ENCODE results near the gene CNNM4.
"Not testable (repeated sequence)": the region's sequence is repeated elsewhere in the genome, so short reads cannot be mapped to it uniquely, and the experiment has no call there.

The CNNM4 gene

GRCh38 chr2:96795076-96795475 is 34.4 kb downstream of the CNNM4 start:
- no peak for ATAC-seq

GRCh38 chr2:96796497-96796896 is 35.8 kb downstream of the CNNM4 start:
- ATAC-seq, result not testable (repeated sequence)

- ATAC-seq, result no peak
These were observed 36.4 kb downstream of the CNNM4 start for GRCh38 chr2:96797066-96797625.

GRCh38 chr2:96798733-96799622 is 38.3 kb downstream of the CNNM4 start:
- no peak for ATAC-seq

GRCh38 chr2:96799623-96799935 is 38.9 kb downstream of the CNNM4 start:
- ATAC-seq, result no peak

GRCh38 chr2:96800061-96801004 is 39.6 kb downstream of the CNNM4 start:
- ATAC-seq, result peak; percentile 10 to 11

GRCh38 chr2:96801005-96801785 is 40.5 kb downstream of the CNNM4 start:
- ATAC-seq, result peak; percentile 88 to 92

- ATAC-seq, result peak; percentile 59 to 64
These were observed 41.3 kb downstream of the CNNM4 start for GRCh38 chr2:96801786-96802595.

GRCh38 chr2:96802721-96803120 is 42.0 kb downstream of the CNNM4 start:
- no peak for ATAC-seq

- ATAC-seq, result no peak
These were observed 44.3 kb downstream of the CNNM4 start for GRCh38 chr2:96804986-96805385.

GRCh38 chr2:96805946-96806345 is 45.2 kb downstream of the CNNM4 start:
- ATAC-seq, result not testable (repeated sequence)

GRCh38 chr2:96806468-96807126 is 45.9 kb downstream of the CNNM4 start:
- peak; percentile 51 to 59 for ATAC-seq

- no peak for ATAC-seq
These were observed 46.4 kb downstream of the CNNM4 start for GRCh38 chr2:96807127-96807471.

GRCh38 chr2:96808176-96808837 is 47.6 kb downstream of the CNNM4 start:
- no peak for ATAC-seq

- no peak for ATAC-seq
These were observed 48.6 kb downstream of the CNNM4 start for GRCh38 chr2:96809216-96809882.

GRCh38 chr2:96809951-96810782 is 49.5 kb downstream of the CNNM4 start:
- no peak for ATAC-seq

GRCh38 chr2:96810783-96811192 is 50.1 kb downstream of the CNNM4 start:
- ATAC-seq, result no peak

GRCh38 chr2:96811917-96812316 is 51.2 kb downstream of the CNNM4 start:
- no peak for ATAC-seq

GRCh38 chr2:96813656-96814055 is 53.0 kb downstream of the CNNM4 start:
- ATAC-seq, result no peak

Measured in activated CD4-positive, CD25-positive, alpha-beta regulatory T cell treated with anti-CD3 and anti-CD28 coated beads, Interleukin-2, amount 50 U/mL, for 24 hours (primary cell).